Uterus (tissue), 4 donors: Measurements from ENCODE around the gene ADARB2. TPM values are rescaled to one million over a fixed set of nuclear protein-coding genes. Genes with fewer than 3 reads are reported as not detected.
"Not testable (repeated sequence)": the region's sequence is repeated elsewhere in the genome, so short reads cannot be mapped to it uniquely, and the experiment has no call there.

Source experiments
- DNase-seq, 2 donors: peaks; one replicate each; pipeline ENCODE4 v3.0.0-alpha.2; 2019 to 2020
- H3K27ac ChIP-seq, 2 donors: fragments of 200-600 bp; sonication (generic); 1 replicate in 1 of 2; 2 replicates in 1 of 2; pipeline ENCODE4 v1.5.1; 2016 to 2018
- H3K27me3 ChIP-seq, 2 donors: fragments of 200-600 bp; sonication (generic); one replicate each; pipeline ENCODE4 v1.5.1; 2018 to 2019; ENCODE audit warnings: control low read depth in 1 of 2
- H3K36me3 ChIP-seq, 2 donors: fragments of 200-600 bp; sonication (generic); one replicate each; pipeline ENCODE4 v1.5.1; 2019; ENCODE audit warnings: control low read depth in 1 of 2
- H3K4me1 ChIP-seq, 2 donors: fragments of 200-600 bp; sonication (generic); one replicate each; pipeline ENCODE4 v1.5.1; 2018 to 2019; ENCODE audit warnings: control low read depth in 1 of 2
- H3K4me3 ChIP-seq, 2 donors: fragments of 200-600 bp; sonication (generic); 1 replicate in 1 of 2; 2 replicates in 1 of 2; pipeline ENCODE4 v1.5.1; 2018 to 2019; ENCODE audit warnings: mild to moderate bottlenecking in 1 of 2
- H3K9me3 ChIP-seq, 2 donors: fragments of 200-600 bp; sonication (generic); one replicate each; pipeline ENCODE4 v1.5.1; 2019; ENCODE audit warnings: control low read depth in 1 of 2
- POLR2A ChIP-seq, 2 donors: fragments of 450-650 bp; IDR thresholded peaks; one replicate each; pipeline ENCODE4 v1.6.1; 2016; ENCODE audit warnings: antibody characterized with exemption in 2 of 2, mild to moderate bottlenecking in 1 of 2, moderate library complexity in 1 of 2
- intact Hi-C: fragments of 100-400 bp; cut with DNase I; formaldehyde crosslinking; loops from one replicate; pipeline ENCODE4 v1.15.1; 2023; ENCODE audit warnings: low total_unique reads
- total RNA-seq, 4 donors: library from RNA; depleted of rRNA in 3 of 4; stranded (reverse); fragments of >200 nt in 3 of 4; gene quantifications; one replicate each; pipeline versions ENCODE4 v1.1.0 to v1.2.4, GENCODE V29; 2014 to 2023
- TF ChIP-seq, protein P1 (sequence below), 4 experiments: fragments of 200-600 bp in 2 of 4; fragments of 450-650 bp in 2 of 4; sonication (generic) in 2 of 4; IDR thresholded peaks; one replicate each; pipeline ENCODE4 v1.5.1; 2016 to 2019; ENCODE audit warnings: antibody characterized with exemption in 4 of 4, mild to moderate bottlenecking in 2 of 4, moderate library complexity in 1 of 4
- donor health status: DM: yes; HTN: yes; CAD: no.

The ADARB2 gene
- total RNA-seq, 4 donors from 2014 or later = 0.76 to 2.6 (median 2.0) TPM; not detected in 1

DNA sequence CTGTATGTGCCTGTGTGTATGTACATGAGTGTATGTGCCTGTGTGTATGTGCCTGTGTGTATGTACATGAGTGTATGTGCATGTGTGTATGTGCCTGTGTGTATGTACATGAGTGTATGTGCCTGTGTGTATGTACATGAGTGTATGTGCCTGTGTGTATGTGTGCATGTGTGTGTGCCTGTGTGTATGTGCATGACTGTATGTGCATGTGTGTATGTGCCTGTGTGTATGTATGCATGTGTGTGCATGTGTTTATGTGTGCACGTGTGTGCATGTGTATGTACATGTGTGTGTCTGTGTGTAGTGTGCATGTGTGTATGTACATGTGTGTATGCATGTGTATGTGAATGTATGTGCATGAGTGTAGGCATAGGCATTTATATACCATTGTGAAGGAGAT is 274.8 kb downstream of the ADARB2 start:
- DNase-seq = no peak
- no peaks in the 10 kb centered on the region for H3K36me3 ChIP-seq
- H3K4me3 ChIP-seq = no peak overlapping the region
- intact Hi-C loops = no loop called here
- TF ChIP-seq, protein P1, sequence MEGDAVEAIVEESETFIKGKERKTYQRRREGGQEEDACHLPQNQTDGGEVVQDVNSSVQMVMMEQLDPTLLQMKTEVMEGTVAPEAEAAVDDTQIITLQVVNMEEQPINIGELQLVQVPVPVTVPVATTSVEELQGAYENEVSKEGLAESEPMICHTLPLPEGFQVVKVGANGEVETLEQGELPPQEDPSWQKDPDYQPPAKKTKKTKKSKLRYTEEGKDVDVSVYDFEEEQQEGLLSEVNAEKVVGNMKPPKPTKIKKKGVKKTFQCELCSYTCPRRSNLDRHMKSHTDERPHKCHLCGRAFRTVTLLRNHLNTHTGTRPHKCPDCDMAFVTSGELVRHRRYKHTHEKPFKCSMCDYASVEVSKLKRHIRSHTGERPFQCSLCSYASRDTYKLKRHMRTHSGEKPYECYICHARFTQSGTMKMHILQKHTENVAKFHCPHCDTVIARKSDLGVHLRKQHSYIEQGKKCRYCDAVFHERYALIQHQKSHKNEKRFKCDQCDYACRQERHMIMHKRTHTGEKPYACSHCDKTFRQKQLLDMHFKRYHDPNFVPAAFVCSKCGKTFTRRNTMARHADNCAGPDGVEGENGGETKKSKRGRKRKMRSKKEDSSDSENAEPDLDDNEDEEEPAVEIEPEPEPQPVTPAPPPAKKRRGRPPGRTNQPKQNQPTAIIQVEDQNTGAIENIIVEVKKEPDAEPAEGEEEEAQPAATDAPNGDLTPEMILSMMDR (IDR thresholded peaks at IDR 0.05) = no peak
- no peak for TF ChIP-seq POLR2A (IDR thresholded peaks at IDR 0.05)
- H3K4me1 ChIP-seq = no peaks in the 10 kb centered on the region
- no peaks in the 10 kb centered on the region for H3K9me3 ChIP-seq
- no peaks in the 10 kb centered on the region for H3K27me3 ChIP-seq
- H3K27ac ChIP-seq = no peak overlapping the region

DNA sequence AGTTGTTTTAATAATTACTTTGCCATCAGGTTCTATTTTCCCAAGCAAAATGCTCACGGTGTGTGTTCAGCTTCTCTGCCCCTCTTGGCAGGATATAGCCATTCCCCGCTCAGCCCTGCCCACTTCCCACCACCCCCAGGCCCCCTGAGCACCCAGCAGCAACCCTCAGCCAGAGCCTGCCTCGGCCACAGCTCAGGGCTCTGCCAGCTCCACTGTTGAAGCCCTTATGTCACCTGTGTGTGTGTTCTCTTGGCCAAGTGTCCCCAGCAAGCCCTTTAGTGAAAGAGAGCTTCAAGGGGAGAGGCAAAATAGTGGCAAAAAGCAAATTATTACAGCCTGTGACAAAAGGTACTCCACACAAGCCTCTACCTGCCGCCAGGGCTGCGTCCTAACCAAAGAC is 275.3 kb downstream of the ADARB2 start:
- intact Hi-C loops = no loop called here
- Histone ChIP-seq H3K4me3 (no peak overlapping the region), H3K36me3 (no peaks in the 10 kb centered on the region), H3K9me3 (no peaks in the 10 kb centered on the region), H3K4me1 (no peaks in the 10 kb centered on the region), H3K27me3 (no peaks in the 10 kb centered on the region), H3K27ac (no peak overlapping the region)
- DNase-seq = no peak
- TF ChIP-seq, protein P1 (IDR thresholded peaks at IDR 0.05) = no peak
- no peak for TF ChIP-seq POLR2A (IDR thresholded peaks at IDR 0.05)

DNA sequence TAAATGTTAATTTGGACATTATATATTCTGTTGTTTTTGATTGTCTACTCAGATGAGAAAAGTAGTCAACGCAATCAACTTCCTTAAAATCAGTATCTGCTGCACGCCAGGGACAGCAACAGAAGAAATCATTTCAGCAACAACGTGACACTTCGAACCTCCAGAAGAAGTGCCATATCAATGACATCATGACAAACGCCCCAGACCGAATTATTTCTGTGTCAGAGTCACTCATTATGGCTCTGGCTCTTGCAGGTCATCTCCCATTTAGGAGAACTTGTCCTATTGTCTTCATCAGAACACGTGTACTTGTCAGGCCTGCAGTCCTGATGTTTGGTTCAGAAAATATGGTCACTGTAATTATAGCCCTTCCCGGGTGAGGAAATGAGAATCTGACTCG is 276.3 kb downstream of the ADARB2 start:
- Histone ChIP-seq H3K36me3 (no peaks in the 10 kb centered on the region), H3K4me1 (no peaks in the 10 kb centered on the region), H3K27me3 (no peaks in the 10 kb centered on the region), H3K4me3 (no peak overlapping the region), H3K27ac (no peak overlapping the region), H3K9me3 (no peaks in the 10 kb centered on the region)
- no peak for DNase-seq
- TF ChIP-seq POLR2A (IDR thresholded peaks at IDR 0.05) = no peak
- TF ChIP-seq, protein P1 (IDR thresholded peaks at IDR 0.05) = no peak
- intact Hi-C loops = no loop called here

DNA sequence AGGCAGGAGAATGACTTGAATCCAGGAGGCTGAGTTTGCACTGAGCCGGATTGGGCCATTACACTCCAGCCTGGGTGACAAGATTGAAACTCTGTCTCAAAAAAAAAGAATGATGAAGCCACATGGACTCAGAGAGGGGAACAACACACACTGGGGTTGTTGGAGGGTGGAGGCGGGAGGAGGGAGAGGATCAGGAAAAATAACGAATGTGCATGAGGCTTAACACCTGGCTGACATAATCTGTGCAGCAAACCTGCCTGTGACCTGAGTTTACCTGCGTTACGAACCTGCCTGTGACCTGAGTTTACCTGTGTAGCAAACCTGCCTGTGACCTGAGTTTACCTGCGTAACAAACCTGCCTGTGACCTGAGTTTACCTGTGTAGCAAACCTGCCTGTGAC is 277.7 kb downstream of the ADARB2 start:
- intact Hi-C loops = not testable (repeated sequence)

DNA sequence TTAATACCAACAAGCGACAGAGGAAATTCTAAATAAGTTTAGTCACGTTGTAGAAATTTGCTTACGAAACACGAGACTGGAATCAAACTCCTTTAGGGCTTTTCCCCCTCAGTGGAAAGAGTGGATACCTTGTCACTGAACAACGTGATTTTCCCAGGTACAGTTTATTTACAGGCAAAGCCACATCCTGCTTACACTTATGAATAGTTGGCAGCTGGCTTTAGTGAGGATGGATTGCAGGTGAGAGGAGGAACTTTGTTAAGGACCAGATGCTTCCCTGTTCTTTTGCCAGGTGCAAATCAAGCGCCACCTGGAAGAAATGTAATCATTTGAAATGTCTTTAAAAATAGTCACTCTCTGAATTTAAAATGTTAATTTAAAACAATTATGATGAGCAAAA is 282.4 kb downstream of the ADARB2 start:
- H3K9me3 ChIP-seq = no peaks in the 10 kb centered on the region
- no peaks in the 10 kb centered on the region for H3K36me3 ChIP-seq
- H3K4me1 ChIP-seq = no peaks in the 10 kb centered on the region
- no peak for DNase-seq
- no peak overlapping the region for H3K27ac ChIP-seq
- TF ChIP-seq, protein P1 (IDR thresholded peaks at IDR 0.05) = no peak
- no peak for TF ChIP-seq POLR2A (IDR thresholded peaks at IDR 0.05)
- no peaks in the 10 kb centered on the region for H3K27me3 ChIP-seq
- no peak overlapping the region for H3K4me3 ChIP-seq
- intact Hi-C loops = no loop called here

More for the DNA sequence above, 277.7 kb downstream of the ADARB2 start:
- not testable (repeated sequence) for H3K9me3 ChIP-seq, H3K27me3 ChIP-seq, DNase-seq, H3K4me1 ChIP-seq, H3K27ac ChIP-seq, H3K36me3 ChIP-seq, H3K4me3 ChIP-seq

DNA sequence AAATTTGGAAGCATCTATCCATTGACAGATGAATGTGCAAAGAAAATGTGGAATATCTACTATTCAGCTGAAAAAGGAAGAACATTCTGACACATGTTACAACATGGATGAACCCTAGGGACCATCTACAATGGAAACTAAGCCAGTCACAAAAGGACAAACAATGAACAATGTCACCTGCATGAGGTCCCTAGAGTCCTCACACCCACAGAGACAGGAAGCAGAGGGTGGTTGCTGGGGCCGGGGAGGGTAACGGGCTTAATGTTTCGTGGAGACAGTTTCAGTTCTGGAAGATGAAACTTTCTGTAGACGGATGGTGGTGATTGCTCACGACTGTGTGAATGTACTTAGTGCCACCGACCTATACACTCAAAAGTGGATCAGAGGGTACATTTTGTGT is 282.9 kb downstream of the ADARB2 start:
- Histone ChIP-seq H3K36me3 (no peaks in the 10 kb centered on the region), H3K4me1 (no peaks in the 10 kb centered on the region), H3K27me3 (no peaks in the 10 kb centered on the region), H3K27ac (no peak overlapping the region), H3K4me3 (no peak overlapping the region), H3K9me3 (no peaks in the 10 kb centered on the region)
- DNase-seq = no peak
- TF ChIP-seq POLR2A (IDR thresholded peaks at IDR 0.05) = no peak
- TF ChIP-seq, protein P1 (IDR thresholded peaks at IDR 0.05) = no peak
- intact Hi-C loops = no loop called here
